SIG-M5 (cell line): ENCODE data around the gene KCNJ8.
"Not testable (repeated sequence)": the region's sequence is repeated elsewhere in the genome, so short reads cannot be mapped to it uniquely, and the experiment has no call there.

Source experiments
- DNase-seq: peaks from one replicate; lab custom pipeline; 2025; lab: John Stamatoyannopoulos, UW

The KCNJ8 gene

DNA sequence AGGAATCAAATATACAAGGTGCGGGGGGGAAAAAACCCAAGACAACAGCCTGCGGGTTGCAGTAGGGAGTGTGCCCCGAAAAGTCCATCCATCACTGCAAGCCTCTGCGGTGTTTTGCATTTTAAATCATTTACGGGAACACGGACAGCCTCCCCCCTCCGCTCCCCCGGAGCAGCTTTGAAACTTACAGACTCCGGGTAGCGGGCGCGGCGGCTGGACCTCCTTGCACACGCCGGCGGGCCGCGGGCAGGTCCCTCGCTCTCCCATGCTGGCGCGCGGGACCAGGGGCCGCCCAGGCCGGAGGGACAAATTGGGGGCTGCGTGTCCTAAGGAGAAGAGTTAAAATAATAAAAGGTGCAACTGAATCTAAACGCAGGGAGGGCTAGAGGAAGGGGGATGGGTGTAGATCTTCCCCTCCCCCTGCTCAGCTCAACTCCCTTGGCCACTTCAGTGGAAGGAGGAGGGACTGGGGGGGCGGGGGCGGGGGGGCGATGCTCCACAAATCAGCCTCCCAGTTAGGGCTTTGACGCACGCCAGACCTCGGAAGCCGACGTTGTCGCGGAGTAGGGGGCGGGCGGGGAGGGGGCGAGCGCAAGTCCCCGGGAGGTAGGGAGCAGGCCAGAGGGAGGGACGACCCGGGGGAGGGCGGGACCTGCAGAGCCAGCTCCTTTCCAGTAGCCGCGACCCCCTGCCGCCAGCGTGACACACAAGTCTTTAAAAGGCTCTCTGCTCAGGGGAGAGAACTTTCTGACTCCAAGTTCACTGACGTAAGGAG is at the start of gene KCNJ8:
KCNJ8 (minus strand) TSS at position 349 of the 775 bp plus-strand sequence. CDS start 1,090 bp downstream, outside the sequence.
- no peak for DNase-seq

DNA sequence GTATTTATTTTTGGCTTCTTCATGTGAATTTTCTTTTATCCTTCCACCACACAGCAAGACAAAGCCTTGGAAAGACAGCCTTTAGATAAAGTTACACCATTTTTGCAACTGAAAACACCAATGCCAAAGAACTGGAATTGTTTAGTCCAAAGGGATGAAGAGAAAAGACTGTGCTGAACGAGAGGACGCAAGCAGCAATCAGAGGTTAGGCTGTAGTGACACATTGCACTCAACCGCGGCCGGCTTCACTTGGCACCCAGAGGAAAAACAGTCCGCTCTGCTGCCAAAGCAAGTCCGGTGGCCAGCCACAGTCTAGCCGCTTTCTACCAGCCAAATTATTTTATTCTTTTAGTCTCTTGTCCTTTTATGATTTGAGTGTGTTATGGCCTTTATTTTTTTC is 49.1 kb upstream of the KCNJ8 start:
- DNase-seq: no peak

DNA sequence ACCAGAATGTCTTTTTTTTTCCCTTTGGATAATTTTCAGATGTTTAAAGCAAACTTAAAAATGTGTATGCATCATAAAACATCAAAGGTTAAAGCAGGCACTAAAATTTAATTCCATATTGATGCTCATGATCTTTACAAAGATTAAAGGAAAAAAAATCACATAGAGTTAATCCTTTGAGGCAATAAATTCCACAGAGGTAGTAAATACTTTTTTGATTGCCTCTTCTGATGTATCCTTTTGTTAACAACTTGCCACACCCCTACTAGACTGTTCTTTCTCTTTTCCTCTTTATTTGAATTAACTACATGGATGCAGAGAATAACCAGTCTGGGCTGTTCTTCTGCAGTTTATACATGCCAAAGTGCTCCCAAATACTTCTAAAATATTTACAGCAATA is 45.2 kb upstream of the KCNJ8 start:
- no peak for DNase-seq

DNA sequence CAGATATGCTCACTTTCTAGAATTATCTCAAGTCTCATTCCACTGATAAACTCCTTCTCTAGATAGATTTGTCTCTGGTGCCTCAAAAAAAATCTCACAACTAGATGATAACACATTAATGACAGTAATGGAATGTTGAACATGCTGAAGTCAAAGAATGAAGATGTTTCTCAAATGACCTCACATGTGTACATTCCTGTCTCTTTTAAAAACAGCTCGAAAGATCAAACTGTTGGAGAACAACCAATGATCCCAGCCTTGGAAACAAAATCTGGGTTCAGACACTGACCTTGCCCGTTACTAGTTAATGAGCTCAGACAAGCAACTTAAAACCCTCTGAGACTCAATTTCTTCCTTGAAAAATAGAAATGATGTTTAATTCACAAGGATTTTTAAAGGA is 44.7 kb upstream of the KCNJ8 start:
- no peak for DNase-seq

DNA sequence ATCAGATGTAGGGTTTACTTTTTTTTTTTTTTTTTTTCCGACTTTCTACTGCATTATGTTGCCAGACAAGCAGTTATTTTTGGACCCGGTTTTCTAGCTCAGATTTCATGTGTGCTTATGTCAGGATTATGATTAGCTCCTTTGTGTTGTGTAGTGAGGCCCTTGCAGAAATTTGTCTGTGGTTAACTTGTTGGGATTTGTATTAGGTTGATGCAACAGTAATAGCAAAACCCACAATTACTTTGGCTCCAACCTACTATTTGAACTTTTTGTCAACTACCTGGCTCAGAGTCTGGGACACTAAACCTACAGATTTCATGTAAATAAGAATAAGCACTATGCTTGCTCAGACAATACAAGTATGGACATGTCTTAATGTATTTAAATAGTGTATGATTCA is 44.1 kb upstream of the KCNJ8 start:
- no peak for DNase-seq

DNA sequence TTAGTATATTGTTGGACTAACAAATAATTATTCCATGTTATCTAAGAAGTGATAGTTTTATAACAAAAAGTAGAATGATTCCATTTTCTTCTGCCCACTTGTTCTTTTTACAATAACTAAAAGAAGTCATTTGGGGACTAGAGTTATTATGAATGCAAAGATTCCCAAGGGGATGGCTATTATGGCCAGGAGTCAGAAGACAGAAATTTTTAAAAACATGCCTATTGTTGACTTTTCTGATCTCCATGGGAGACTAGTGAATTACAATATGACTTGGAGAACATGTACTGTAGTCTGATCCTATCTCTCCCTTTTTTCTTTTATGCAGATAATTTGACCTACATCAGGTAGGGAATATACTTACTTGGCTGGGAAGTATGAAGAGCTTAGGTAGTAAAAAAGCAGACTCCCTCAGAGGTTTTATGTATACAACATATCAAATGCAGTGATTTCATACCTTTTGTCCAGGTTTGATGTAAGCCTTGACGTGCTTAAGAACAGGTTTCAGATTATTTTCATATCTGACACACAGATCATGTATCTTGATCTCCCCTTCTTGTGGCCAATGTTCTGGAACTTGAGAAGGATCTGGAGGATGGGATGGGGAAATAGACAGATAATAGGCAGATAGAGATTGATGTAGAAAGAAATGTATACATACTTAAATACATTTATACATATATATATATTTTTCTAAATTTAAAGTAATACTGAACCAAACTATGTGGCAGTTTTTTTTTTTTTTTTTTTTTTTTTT is 41.0 kb upstream of the KCNJ8 start:
- no peak for DNase-seq

DNA sequence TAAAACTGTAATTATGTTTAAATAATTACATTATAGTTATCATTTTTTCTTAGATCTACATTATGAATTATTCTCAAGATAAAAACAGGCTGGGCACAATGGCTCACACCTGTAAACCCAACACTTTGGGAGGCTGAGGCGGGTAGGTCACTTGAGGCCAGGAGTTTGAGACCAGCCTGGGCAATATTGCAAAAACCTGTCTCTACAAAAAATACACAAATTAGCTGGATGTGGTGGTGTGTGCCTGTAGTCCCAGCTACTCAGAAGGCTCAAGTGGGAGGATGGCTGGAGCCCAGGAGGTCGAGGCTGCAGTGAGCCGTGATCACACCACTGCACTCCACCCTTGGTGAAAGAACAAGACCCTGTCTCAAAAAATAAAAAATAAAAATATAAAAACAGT is 40.3 kb upstream of the KCNJ8 start:
- DNase-seq: no peak

DNA sequence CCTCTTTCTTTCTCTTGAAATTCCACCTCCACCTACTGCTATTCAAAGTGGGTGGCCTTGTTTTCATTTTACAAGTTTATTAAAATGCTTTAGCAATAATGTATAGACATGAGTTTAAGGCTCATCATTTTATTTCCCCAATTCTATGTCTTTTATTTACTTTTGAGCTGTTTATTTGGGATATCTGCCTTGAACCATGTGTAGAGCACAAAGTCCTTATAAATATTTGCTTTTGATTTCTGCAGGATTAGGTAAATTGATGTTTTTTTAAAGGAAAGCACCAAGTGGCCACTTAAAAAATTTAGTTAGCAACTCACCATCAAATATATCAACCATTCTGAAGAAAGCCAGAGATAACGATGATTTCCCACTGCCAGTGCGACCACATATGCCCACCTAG is 39.8 kb upstream of the KCNJ8 start:
- DNase-seq: no peak

DNA sequence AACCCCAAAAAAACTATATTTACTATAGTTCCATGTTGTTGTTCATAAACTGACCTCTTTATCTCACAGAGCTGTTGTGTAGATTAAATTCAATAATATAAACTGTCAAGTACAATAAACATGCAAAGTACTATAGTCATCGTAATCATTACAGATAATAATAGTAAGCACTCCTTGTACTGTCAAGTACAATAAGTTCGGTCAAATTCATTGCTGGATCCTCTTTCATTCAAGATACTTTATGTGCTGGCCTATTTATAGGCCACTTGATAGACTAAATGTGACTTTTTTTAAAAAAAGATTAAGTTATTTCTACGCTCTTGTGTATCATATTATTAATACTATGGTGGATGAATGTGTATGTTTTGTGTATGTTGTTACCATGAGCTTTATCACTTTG is 39.2 kb upstream of the KCNJ8 start:
- DNase-seq: no peak

DNA sequence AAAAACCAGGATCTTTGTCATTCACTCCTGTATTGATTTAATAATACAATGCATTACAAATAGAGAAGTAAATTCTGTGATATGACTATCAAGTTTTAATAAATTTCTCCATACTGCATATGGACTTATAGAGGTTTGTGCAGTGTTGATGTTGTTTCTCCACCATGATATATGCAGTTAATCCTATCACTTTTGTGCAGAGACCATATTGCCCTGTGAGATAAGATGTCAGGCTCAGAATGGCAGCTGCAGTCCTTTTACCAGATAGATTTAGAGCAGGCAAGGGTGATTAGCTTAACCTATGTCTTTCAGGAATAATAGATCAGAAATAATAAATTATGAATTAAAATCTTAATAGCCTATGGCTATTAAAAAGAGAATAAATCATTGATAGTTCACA is 38.6 kb upstream of the KCNJ8 start:
- DNase-seq: no peak

DNA sequence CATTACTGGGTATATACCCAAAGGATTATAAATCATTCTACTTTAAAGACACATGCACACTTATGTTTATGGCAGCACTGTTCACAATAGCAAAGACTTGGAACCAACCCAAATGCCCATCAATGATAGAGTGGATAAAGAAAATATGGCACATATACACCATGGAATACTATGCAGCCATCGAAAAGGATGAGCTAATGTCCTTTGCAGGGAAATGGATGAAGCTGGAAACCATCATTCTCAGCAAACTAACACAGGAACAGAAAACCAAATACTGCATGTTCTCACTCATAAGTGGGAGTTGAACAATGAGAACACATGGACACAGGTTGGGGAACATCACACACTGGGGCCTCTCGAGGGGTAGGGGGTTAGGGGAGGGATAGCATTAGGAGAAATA is 37.8 kb upstream of the KCNJ8 start:
- not testable (repeated sequence) for DNase-seq

DNA sequence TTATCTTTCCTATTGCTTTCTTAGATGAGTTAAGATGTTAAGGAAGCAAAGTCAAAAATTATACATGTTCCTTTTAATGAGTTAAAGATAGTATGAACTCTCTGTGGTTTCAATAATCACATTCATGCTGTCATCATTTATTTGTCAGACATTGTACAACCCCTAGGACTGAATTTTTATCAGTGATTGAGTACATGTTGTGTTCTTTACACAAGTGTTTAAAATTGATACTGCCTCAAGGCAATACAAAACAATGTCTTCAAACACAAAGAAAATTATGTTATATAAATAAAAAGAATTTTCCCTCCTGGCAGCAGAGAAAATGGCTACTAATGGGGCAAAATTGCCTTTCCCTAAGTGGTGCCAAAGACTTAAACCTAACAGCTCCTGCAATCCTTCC is 34.6 kb upstream of the KCNJ8 start:
- DNase-seq: no peak

DNA sequence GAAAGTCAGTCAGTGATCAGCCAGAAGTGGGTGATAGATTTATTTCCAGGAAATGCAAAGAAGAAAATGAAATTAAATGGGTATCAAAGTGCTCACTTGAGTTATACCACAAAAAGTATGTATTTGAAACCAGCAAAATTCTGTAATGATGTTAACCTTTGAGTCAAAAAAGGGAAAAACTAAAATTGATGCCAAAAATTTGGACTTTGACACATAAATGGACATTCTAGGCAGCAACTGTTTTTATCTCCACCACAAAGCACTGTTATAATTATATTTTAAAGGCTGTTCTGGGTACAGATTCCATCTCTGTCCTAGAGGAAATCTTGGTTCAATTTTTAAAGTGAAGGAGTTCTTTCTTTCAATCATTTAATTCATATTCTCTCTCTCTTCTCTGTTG is 31.7 kb upstream of the KCNJ8 start:
- DNase-seq: no peak

DNA sequence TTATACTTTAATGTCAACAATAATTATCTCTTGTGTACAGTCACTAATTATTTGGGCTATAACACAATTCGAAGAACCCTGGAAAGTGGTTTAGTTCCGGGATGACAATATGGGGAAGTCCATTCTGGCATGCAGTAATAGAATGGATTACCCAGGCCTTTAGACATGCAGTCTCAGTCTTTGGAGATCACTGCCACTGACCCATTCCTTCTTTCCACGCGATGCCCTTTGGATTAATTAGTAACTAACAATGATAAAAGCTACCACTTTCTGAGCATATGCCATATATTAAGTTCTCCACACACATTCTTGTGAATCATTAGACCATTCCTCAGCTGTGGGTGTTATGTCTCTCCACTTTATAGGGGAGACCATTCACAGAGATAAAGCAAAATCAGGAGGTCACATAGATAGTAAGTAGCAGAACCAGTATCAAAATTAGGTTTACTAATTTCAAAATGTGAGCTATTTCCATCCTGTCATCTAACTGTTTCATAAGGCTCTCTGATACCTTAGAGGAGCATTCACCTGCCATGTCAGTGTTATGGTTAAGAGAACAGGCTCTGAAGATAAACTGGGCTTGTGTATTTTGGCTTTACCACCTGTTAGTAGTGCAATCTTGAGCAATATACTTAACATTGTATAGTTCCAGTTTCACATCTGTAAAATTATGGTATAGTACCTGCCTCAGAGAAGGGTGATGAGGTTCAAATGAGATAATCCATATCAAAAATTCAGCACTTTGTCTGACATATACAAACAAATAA is 27.2 kb upstream of the KCNJ8 start:
- DNase-seq: no peak

DNA sequence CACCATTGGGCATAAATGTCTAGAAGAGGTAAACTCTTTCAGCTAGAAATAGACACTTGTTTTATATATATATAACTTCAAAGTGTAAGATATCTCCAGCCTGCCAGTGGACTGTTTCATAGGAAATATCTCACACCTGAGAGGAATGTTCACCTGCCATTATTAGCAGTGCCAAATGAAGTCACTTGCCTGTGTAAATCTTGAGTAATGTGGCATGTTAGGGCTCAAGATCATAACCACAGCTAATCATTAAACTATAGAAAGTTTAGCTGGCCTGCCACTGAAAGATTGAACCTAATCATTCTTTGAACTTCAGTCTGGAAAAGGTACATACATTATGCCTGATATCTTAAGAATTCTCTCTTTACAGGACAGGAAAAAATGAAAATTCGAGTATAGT is 25.5 kb upstream of the KCNJ8 start:
- DNase-seq: no peak

DNA sequence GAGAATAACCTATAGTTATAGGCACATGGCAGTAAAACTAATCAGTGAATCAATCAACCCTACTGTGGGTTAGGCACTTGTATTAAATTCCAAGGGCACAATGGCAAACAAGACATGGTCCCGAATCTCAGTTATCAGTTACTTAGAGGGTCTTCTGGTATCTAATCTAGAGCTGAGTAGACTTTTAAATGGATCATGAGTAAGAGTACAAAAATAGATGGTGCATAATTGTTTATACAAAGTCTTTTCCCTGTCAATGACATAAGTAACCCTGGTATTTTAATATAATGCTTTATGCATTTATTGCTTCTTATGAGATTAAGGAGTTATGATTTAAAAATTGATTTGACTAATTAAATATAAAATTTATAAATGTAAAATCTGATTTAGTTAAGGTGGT is 23.0 kb upstream of the KCNJ8 start:
- no peak for DNase-seq

DNA sequence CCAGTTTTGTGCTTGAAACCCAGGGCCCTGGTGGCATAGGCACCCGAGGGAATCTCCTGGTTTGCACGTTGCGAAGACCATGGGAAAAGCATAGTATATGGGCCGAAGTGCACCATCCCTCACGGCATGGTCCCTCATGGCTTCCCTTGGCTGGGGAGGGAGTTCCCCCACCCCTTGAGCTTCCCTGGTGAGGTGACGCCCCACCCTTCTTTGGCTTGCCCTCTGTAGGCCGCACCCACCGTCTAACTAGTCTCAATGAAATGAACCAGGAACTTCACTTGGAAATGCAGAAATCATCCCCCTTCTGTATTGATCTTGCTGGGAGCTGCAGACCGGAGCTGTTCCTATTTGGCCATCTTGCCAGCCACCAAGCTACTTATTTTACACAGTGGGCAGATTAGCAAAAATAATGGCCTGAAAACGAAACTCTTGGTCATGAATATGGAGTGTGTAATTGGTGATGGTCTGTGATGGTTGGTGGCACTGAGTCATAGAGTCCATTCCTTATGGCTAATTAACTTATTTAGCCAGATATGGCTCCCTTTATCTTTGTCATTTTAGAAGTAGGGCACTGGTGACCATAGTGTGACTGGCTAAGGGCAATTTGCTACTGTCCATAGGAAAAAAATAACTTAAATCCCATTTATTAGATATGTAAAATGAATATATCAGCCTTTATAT is 21.3 kb upstream of the KCNJ8 start:
- DNase-seq: no peak

DNA sequence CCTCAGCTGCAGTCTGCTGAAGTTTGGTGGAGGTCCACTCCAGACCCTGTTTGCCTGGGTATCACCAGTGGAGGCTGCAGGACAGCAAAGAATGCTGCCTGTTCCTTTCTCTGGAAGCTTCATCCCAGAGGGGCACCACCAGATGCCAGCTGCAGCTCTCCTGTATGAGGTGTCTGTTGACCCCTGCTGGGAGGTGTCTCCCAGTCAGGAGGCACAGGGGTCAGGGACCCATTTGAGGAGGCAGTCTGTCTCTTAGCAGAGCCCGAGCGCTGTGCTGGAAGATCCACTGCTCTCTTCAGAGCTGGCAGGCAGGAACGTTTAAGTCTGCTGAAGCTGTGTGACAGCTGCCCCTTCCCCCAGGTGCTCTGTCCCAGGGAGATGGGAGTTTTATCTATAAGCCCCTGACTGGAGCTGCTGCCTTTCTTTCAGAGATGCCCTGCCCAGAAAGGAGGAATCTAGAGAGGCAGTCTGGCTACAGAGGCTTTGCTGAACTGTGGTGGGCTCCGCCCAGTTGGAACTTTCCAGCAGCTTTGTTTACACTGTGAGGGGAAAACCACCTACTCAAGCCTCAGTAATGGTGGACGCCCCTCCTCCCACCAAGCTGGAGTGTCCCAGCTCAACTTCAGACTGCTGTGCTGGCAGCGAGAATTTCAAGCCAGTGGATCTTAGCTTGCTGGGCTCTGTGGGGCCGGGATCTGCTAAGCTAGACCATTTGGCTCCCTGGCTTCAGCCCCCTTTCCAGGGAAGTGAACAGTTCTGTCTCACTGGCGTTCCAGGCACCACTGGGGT is 20.5 kb upstream of the KCNJ8 start:
- DNase-seq: not testable (repeated sequence)

DNA sequence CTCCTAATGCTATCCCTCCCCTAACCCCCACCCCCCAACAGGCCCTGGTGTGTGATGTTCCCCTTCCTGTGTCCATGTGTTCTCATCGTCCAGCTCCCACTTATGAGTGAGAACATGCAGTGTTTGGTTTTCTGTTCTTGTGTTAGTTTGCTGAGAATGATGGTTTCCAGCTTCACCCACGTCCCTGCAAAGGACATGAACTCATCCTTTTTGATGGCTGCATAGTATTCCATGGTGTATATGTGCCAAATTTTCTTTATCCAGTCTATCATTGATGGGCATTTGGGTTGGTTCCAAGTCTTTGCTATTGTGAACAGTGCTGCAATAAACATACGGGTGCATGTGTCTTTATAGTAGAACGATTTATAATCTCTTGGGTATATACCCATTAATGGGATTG is 15.2 kb upstream of the KCNJ8 start:
- not testable (repeated sequence) for DNase-seq

DNA sequence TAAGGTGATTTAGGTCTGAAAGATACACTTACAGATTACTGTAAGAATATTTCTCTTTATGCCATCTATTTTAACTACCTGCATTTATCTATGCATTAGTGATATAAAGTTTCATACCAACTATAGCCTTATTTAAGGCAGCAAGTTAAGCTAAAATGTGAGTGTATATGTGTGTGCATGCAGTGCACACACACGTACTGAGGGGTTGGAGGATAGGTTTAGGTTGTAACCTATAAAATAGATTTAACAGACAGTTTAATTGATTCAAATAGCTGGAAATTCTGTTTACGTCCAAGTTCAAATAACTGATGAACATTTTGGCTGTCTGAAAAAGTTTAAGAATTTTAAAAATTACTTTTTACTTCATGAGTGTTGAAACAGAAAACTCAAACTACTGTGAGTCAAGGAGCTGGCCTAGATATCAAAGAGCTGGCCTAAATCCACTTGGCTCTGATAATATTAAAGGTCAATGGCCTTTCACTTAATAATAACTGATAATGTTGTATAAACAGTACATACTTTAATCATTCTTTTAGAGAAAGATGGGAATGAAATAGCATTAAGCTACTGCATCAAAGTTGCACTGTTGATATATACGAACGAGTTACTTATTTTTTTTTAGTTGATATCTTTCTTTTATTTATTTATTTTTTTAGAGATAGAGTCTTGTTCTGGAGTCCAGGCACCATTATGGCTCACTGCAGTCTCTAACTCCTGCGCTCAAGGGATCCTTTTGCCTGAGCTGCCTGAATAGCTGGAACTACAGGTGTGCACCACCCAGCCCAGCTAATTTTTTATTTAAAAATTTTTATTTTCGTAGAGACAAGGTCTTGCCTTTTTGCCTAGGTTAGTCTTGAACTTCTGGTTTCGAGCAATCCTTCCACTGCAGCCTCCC is 13.8 kb upstream of the KCNJ8 start:
- no peak for DNase-seq
